Epithelial cell of proximal tubule (primary cell): ENCODE measurements around the gene MT2A. TPM values are rescaled to one million over a fixed set of nuclear protein-coding genes. Genes with fewer than 3 reads are reported as not detected.

ENCODE experiments used
- DNase-seq: peaks from one replicate; pipeline ENCODE4 v3.0.0-alpha.2; 2011; ENCODE audit warnings: low read depth
- H3K4me3 ChIP-seq: 2 replicates; pipeline ENCODE4 v1.5.1; 2011; ENCODE audit warnings: low read depth, mild to moderate bottlenecking, low read length
- CTCF ChIP-seq: conservative IDR thresholded peaks from 2 replicates; pipeline ENCODE4 v1.5.1; 2012; ENCODE audit warnings: low read depth, mild to moderate bottlenecking, low read length
- total RNA-seq: library from RNA; depleted of rRNA; stranded (reverse); fragments of >200 nt; gene quantifications from 2 replicates; pipeline ENCODE4 v1.2.3, GENCODE V29; 2015

MT2A gene
- total RNA-seq, 1 donor from 2014 or later = 1,559 TPM

DNA sequence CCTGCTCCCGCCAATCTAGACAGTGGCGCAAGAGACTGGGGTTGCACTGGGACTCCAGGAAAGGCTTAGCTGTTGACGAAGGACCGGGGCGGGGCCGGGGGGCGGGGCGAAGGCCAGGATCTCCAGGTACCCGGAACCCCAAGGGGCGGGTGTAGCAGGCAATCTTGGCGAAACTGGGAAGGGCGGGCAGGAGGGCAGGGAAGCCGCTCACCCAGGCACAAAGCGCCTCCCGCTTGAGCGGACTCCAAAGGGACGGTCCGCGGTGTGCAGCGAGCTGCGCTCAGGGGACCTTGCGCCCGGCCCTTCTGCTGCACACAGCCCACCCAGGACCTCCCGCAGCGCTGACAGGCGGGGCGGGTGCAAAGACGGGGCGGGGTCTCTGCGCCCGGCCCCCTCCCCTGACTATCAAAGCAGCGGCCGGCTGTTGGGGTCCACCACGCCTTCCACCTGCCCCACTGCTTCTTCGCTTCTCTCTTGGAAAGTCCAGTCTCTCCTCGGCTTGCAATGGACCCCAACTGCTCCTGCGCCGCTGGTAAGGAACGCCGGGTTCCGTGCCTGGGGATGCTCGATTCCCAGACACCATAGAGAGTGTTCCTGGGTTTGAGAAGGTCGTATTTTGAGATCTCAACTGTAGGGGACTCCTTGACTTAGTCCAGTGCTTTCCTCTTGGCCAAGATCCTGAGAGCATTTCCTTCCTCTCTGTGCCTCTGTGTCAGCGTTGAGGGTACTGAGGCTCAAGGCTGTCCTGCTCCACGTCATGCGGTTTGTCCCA lies 49.4 kb downstream of the MT2A start, which contains the start of gene MT1F:
Gene MT1F (plus strand): TSS at position 405 of the 772 bp plus-strand sequence. CDS start 100 bp downstream, at position 505.
- H3K4me3 ChIP-seq = peak within 1 kb of the TSS; percentile 61
- TF ChIP-seq CTCF = no peak
- DNase-seq = no peak

DNA sequence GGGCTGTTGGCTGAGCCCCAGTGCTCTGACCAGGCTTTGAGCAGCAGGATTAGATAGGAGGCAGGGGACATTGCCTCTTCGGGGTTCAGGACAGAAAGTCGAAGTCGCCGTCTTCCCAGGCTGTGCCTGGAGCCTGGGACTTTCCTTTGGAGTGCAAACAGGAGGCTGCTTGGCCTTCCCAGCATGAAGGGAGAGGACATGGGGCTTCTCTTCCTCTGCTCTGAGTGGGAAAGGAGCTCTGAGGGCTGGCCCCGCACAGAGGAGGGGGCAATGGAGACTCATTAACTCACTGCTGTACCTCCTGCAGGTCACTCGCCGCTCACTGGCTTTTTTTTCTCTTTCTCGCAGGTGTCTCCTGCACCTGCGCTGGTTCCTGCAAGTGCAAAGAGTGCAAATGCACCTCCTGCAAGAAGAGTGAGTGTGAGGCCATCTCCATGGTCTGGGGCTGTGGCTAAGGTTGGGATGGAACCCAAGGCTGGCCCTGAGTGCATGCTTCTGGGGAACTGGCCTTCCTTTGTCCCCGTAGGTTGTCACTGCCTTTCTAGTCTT lies 50.0 kb downstream of the MT2A start:
- H3K4me3 ChIP-seq = peak overlapping the region; percentile 61
- no peak for TF ChIP-seq CTCF

More for the DNA sequence above, 50.0 kb downstream of the MT2A start:
- no peak for DNase-seq

Other genes starting within 250 kb of the MT2A start
- 111 and 119 TPM in 2 replicates for gene AMFR, start 183.0 kb upstream of the MT2A start, total RNA-seq
- 77.1 and 78.2 TPM in 2 replicates for gene NUDT21, start 157.3 kb upstream of the MT2A start, total RNA-seq
- gene OGFOD1, start 157.0 kb upstream of the MT2A start, total RNA-seq = 54.9 and 66.7 TPM in 2 replicates
- gene BBS2, start 88.6 kb upstream of the MT2A start, total RNA-seq = 24.9 and 75.3 TPM in 2 replicates
- not detected in 2 replicates for gene MT4, start 43.5 kb upstream of the MT2A start, total RNA-seq
- gene MT3, start 19.1 kb upstream of the MT2A start, total RNA-seq = 1.0 and 5.1 TPM in 2 replicates
- 724 and 1,203 TPM in 2 replicates for gene MT1E, start 17.2 kb downstream of the MT2A start, total RNA-seq
- gene MT1M, start 24.1 kb downstream of the MT2A start, total RNA-seq = 19.1 and 124 TPM in 2 replicates
- 26.0 and 62.4 TPM in 2 replicates for gene MT1A, start 30.1 kb downstream of the MT2A start, total RNA-seq
- not detected in 2 replicates for gene MT1B, start 43.3 kb downstream of the MT2A start, total RNA-seq
- 15.3 and 95.8 TPM in 2 replicates for gene MT1F, start 49.4 kb downstream of the MT2A start, total RNA-seq
- gene MT1G, start 59.5 kb downstream of the MT2A start, total RNA-seq = 40.2 and 1,970 TPM in 2 replicates
- gene MT1H, start 61.2 kb downstream of the MT2A start, total RNA-seq = 15.4 and 781 TPM in 2 replicates
- 87.8 and 132 TPM in 2 replicates for gene MT1X, start 73.9 kb downstream of the MT2A start, total RNA-seq
- 92.5 and 134 TPM in 2 replicates for gene NUP93, start 121.5 kb downstream of the MT2A start, total RNA-seq